HK-2 (cell line): ENCODE data around the gene LDLRAD3.
A peak's percentile ranks its signal among the peaks of the same experiment; 100 is the strongest.

Experiments used
- DNase-seq: peaks from one replicate; pipeline ENCODE4 v3.0.0-alpha.2; 2018; ENCODE audit not compliant: unreplicated experiment

The LDLRAD3 gene

DNA sequence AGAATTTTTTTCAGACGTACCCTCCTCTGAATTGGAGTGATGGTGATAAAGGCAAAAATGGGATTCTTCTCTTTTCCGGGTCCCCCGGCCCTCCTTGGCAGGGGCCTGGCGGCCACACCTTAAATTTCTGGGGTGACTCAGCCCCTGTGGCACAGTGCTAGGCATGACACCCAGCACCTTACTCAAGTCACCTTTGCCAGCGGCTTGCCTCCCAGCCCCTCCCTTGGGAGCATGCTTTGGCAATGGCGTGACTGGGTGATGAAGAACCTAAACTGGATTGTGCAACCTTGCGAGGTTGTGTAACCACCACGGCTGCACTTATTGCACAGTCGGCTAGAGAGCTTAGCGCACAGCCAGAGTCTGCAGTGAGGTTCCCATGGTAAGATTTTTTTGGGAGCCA lies 16.2 kb upstream of the LDLRAD3 start:
- DNase-seq: no peak

DNA sequence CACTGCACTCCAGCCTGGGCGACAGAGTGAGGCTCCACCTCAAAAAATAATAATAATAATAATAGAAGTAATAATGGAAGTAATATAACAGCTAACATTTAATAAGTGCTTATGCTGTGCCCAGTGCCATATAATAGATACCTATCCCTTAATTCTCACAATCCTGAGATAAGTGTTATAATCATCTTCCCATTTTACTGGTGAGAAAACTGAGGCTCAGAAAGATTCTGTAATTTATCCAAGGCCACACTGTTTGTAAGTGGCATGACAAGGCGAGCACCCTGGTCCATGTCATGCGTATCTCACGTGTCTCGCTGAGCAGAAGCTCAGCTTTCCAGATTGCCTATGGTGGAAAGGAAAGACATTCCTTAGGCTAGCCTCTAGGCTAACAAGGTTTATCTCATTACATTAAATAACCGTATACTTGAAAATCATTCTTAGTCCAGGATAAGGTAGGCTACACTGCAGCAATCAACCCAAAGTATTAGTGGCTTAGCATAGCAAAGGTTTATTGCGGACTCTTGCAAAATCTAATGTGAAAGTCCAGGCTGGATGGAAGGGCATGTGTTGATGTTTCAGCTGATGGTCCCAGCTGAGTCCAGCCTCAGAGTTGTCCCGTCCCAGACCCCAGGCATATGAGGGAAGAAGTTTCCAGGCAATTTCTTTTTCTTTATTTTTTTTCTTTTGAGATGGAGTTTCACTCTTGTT lies 15.0 kb upstream of the LDLRAD3 start:
- DNase-seq: no peak

DNA sequence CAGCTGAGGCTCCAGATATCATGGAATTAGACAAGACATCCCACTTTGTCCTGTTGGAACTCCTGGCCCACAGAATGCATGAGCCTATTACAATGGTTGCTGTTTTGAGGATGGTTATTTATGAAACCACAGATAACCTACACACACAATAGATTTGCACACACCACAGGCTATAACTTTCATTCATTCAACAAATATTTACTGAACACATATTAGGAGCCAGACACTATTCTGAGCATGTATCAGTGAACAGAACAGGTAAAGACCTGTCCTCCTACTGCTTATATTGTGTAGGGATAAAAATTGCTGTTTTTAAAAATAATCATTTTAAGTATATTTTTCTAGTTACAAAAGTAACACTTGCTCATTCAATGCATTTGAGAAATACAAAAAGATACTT lies 13.4 kb upstream of the LDLRAD3 start:
- no peak for DNase-seq

DNA sequence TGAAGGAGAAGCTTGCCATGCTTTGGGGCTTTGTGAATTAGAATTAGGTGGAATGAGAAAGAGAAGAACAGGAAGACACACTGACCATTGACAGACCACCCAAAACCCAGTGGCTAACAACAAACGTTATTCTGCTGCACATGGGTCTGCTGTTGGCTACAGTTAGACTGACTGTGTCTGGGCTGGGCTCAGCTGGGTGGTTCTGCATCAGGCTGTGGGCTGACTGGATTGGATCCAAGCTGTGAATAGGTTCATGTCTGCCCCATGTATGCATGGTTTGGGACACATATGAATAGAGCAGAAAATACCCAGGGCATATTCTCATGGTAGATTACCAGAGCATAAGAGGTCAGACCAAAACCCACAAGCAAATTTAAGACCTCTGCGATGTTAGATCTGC lies 11.7 kb upstream of the LDLRAD3 start:
- DNase-seq: no peak

DNA sequence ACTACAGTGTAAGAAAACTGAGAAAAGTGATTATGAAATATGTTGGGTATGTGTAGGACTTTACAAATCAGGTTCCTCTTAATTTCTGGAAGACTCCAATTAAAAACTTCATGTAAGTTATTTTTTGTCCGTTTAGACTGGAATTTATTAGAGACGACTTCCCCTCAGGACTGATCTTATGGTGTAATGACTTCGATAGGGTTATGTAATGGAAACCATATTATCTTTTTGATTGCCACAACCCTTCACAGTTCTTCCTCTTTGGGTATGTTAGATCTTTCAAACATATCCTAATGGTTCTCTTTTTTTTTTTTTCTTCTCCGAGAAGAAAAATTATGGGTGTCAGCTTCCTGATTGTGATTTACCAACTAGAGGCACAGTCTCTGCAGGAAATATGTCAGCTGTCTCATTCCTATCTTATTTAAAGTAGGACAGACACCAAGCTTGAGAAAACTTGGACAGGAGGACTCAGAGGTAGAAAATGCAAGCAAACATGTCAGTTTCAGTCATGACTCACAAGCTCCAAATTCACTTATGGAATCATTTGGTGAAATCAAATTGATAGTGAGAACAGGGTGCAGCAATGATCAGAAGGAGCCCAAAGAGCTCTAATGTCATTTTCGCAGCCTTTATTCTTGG lies 11.1 kb upstream of the LDLRAD3 start:
- DNase-seq: no peak

DNA sequence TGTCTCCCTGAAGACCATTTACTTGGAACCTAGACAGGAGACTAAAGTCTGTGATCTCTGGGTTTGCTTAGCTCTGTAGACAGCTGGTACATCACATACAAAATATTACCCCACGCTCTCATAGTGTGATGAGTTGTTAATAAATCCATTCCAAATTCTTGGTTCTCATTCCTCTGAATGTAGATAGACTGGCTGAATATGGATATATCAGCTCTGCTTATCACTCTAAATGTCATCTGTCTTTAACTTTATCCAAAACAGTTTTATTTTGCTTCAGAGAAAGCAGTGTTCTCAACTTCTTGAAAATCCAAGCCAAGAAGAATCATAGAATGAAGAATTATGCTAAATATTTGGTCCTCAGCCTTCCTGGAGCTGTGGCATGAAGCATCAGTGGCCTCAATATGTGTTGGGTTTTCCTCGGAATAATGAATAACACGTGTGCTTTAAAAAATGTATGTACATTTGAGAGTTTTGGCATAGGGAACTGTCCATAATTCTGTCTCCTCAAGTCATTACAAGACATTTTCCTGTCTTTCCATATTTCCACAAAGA lies 10.5 kb upstream of the LDLRAD3 start:
- no peak for DNase-seq

DNA sequence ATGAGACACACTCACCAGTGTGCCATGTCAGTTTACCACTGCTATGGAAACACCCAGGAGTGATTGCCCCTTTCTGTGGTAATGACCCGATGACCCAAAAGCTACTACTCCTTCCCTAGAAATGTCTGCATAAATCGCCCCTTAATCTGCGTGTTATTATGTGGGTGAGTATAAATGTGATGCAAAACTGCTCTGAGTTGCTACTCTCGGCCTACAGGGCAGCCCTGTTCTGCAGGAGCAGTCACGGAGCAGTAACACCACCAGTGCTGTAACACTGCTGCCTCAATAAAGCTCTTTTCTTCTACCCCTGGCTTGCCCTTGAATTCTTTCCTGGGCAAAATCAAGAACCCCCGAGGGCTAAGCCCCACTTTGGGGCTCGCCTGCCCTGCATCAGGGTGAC lies 9.6 kb upstream of the LDLRAD3 start:
- DNase-seq: no peak

DNA sequence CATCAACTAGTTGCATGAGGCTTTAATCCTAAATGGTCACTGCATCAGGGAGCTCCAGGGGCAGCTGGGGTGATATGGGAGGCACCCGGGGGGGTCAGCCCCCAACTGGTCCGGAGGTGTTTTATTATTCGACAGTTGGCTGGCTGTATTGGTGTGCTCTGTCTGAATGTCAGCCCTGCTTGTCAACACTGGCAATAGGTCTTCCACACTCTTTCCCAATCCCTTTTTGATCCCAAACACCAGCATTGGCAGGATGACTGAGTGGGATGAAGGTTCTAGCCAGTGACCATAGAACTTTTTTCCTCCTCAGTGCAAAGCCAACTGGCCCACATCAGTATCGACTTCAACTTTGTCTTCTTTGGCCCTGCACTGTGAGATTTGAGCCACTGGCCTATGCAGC lies 8.9 kb upstream of the LDLRAD3 start:
- DNase-seq: no peak

DNA sequence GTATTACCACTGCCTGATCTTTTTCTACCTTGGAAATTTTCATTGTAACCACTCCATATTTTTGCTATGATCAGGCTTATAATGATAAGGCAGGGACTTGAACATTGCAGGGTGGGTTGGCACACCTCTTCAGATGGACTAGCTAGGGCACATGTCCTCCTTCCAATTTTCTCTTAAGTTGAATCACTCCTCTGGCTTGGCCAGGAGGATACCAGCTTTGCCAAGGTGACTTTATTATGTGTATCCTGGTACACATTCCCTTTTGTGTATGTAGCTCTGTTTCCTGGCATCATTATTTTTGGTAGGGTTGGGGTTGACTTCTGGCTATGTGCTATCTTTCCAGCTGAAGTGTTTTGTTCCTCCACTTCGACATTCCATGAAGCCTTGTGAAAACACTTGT lies 8.5 kb upstream of the LDLRAD3 start:
- DNase-seq: no peak

DNA sequence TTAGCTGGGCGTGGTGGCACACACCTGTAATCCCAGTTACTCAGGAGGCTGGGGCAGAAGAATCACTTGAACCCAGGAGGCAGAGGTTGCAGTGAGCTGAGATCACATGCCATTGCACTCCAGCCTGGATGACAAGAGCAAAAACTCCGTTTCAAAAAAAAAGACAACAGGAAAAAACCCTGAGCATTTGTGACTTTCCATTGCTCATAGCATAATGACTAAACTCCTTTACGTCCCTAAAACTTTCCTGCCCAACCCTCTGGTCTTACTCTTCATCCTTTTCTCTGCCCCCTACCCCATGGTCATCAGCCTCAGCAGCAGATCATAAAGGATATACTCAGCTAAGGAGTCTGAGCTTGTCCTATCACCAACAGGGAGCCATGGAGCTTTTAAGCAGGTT lies 6.8 kb upstream of the LDLRAD3 start:
- DNase-seq: no peak

DNA sequence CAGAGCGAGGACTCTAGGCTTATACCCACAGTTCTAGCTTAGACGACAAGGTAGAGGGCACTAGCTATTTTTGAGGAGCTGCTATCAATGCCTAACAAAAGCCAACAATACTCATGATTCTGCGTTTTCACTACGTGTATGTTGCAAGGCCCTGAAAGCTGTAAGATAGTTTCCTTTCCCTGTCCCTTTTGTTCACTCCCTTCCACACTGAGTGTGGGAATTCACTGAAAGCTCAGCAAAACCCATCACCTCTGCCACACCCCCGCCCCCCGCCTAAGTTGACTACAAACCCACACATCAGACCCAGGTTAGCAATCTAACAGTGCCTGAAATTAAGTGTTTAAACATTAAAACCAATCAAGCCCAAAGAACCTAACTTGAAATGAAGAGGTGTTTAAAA lies 6.2 kb upstream of the LDLRAD3 start:
- DNase-seq: no peak

DNA sequence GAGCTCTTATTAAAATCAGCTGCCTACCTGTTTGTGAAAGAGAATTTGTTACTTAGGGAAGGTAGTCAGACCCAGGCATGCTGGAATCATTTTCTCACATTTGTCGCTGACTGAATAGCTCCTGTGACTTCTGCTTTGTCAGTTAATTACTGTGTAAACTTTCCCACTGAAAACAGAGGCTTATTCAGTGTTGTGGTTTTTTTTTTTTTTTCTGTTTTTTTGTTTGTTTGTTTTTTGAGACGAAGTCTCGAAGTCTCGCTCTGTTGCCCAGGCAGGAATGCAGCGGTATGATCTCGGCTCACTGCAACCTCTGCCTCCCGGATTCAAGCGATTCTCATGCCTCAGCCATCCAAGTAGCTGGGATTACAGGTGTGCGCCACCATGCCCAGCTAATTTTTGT lies 5.6 kb upstream of the LDLRAD3 start:
- no peak for DNase-seq

DNA sequence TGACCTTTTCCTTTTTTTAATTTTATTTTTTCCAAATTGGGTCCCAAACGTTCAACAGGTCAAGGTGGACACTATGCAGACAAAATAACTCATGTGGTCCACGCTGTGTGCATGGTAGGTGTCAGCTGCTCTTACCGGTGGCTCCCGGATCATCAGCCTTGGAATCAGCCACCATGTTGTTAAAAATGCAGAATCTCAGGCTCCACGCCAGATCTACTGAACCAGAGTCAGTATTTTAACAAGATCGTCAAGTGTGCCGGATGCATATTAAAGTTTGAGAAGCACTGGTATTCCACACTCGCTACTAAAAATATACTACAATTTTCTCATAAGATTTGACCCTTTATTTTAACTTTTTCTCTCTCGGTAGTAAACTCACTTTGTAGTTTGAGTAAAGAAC lies 553 bp upstream of the LDLRAD3 start:
- DNase-seq: no peak

DNA sequence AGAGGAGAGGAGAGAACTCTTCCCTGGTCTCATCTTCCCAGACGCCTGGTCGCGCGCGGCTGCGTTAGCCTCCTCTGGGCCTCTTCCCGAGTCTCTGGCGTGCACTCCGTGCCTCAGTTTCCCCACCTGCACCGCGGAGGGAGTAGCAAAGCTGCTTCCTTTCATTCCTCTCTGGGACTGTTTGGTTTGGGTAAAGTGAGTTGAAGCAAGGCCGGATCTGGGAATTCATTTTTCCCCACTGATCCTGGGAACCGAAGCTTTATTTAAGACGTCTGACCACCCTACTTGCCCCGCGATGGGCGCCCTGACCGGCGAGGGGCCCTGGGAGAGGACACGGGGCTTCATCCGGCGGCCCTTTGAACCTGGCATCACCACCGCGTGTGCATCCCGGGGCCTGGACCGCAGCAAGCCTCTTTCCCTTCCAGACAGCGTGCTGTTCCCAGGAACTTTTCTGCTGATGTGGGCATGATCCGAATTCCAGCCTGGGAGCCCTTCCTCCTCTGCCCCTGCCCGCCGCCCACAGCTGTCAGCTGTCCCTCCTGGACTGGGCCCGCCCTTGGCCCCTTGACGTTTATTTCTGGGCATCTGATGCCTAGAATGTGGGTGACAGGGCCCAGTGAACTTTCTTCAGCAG lies 758 bp downstream of the LDLRAD3 start:
- peak; percentile 4 for DNase-seq

DNA sequence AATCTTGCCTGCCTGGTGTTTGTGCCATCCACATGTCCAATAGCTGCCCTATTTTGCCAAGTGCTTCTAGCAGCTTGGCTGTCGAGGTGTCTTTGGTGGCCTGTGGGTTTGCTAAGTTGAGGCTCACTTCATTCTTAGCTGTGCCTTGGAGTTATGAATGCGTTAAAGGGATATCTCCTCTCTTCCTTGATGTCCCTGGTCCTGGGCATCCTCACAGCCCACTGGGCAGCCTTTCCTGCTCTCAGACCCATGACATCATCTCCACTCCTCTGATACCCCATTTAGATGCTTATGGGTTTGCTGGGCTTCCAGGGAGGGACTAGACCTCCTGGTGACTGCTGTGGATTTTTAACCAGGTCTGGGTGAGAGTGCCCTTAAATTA lies 1.3 kb downstream of the LDLRAD3 start:
- DNase-seq: no peak

DNA sequence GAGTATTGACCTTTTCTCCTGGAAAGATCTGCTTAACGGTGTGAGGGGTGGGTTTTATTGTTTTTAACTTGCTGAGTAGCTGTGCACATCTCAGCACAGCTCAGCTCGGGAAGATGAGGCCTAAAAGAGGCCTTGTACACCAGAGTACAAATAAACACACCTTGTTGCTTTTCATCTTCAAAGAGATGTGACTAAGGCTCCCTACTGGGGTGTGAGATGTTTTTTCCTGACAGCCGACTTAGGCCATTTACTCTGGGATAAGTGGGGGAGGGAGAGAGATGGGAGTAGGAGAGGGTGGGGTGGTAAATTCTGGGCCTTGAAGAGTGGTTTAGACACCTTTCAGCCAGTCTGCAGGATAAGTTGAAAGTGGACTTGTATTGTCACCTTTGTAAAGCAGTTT lies 2.9 kb downstream of the LDLRAD3 start:
- DNase-seq: no peak

DNA sequence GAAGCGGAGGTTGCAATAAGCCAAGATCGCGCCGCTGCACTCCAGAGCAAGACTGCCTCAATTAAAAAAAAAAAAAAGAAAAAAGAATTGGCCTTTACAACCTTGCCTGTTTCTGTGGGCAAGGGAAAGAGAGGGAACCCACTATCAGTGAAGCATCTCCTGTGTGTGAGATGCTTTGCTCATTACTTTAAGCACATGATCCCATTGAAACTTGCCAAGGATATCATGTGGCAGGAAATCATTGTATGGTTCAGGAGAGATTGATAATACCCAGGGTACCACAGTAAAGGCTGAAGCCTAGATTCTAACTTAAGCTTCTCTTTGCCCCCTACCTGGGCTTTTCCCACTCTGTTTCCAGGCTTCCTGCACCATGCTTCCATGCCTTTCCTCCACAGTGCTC lies 3.6 kb downstream of the LDLRAD3 start:
- no peak for DNase-seq

DNA sequence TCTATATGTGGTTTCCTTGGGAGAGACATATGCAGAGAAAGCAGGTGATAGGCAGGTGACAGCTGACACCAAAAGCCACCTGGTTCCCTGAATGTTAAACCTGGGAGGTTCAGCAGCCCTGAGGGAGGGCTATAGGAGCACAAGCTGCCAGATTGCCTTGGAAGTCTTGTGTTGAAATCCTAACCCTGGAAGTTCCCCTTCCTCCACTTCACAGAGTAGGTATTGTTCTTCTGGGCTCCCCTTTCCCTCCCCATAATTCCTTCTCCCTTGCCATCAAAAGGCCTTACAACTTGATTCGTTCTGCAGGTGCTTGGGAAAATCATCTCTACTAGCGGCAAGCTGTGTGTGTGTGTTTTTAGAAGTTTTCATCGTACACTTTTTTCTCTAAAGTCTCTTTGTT lies 5.4 kb downstream of the LDLRAD3 start:
- no peak for DNase-seq

DNA sequence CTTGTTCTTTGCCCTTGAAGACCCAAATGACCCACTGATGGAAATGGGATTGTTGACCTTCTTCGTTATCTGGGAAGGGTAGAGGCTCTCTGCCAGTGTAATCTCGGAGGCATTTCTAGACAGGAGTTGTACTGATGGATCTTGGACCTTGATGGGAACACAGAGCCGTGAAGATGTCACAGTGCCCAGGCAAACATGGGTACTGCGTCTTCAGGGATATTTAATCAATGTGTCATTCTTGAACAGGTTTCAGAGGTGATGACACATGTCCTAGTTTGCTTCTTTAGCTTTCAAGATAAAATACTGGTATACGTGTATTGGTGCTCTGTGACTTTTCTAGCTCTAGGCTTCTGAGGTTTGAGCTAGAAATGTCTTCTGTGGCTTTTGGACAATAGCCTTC lies 6.2 kb downstream of the LDLRAD3 start:
- DNase-seq: no peak

DNA sequence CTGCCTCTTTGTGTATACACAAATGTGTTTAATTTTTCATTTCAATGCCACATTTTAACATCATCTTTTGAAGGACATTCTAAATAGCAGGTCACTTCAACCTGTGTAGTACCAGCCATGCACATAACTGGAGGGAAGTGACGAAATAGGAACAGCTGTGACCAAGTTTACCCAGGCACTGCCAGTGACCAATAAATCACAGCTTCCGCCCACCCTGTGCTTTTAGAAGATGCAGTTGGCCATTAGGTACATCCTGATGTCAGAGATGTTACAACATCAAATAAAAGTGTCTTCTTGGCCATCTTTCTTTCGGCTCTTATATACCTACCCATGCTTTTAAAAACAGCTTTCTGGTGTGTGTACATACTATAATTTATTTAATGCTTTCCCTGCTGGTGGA lies 7.8 kb downstream of the LDLRAD3 start:
- DNase-seq: no peak

DNA sequence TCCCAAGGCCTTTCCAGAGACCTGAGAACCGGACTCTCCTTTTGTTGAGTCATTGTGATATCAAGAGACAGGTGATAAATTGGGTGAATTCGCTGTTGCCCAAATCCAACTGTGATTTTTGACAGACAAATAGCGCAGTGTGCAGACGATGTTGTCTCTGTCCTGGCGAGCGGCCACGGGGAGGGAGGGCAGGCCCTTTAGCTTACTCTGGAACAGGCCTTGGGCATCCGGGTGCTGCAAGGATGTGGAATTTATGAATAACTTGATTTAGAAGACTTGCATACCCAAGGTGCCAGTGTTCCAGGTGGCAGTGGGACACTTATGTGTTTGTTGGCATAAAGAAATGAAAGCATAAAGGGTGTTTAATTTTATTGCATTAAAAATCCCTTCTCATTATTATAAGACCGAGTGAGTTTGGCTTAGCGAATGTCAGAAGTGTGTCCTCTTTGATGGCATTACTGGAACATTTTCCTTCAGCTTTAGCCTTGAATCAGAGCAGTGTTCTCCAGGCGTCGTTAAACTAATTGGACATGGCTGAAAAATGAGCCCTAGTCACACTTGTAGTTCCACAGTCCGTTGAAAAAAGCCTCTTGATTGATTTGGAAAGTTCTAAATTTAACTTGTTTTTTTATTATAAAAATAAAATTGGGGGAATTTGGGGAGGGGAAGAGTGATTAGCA lies 9.4 kb downstream of the LDLRAD3 start:
- DNase-seq: no peak

DNA sequence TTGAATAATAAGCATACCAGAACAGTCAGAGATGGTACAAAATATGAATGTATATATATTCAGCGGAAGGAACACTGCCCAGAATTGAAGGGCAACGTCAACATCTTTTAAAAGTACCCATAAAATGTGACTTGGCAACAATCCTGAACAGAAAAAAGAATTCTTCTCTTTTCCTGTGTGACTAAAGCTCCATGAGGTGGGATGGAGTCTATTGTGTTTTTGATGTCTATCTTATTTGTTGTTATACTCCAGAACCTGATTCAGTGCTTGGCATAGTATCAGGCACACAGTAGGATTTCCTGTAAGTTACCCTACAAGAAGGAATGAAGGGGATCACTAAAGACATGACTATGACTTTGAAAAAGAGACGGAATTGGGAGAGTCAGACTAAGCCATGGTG lies 10.3 kb downstream of the LDLRAD3 start:
- DNase-seq: no peak

DNA sequence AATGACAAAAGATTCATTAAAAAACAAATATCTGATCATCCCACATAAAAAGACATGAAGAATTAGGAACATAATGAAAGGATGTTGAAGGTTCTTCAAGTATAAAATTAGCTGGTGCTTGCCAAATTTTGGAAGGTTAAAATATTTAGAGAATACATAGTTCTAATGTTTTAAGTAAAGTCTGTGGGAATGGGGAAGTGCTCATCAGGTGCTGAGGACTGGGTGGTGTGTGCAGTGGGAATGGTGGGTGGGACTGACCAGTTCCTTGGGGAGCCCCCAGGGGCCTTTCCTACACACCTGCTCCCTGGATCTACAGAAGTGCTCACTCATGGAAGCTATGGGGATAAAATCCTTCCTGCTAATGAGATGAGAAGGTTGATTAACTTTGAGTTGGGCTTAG lies 11.8 kb downstream of the LDLRAD3 start:
- no peak for DNase-seq
